Stimulated activated naive CD8-positive, alpha-beta T cell treated with anti-CD3 and anti-CD28 coated beads, Interleukin-15, Interleukin-2, amounts not matched to agents 100 ng/mL and 50 ng/mL, for 24 hours (primary cell): Measurements from ENCODE around the gene RPGRIP1L.

Experiments
- H3K27ac Mint-ChIP-seq: one replicate; pipeline ENCODE4 v1.8.0; 2021; ENCODE audit warnings: mild to moderate bottlenecking, mixed read lengths
- H3K27me3 Mint-ChIP-seq: one replicate; pipeline ENCODE4 v1.8.0; 2021; ENCODE audit warnings: mixed read lengths
- H3K36me3 Mint-ChIP-seq: one replicate; pipeline ENCODE4 v1.8.0; 2021; ENCODE audit warnings: low read depth, mixed read lengths
- H3K4me1 Mint-ChIP-seq: one replicate; pipeline ENCODE4 v1.8.0; 2021; ENCODE audit warnings: low read depth, mixed read lengths
- H3K4me3 Mint-ChIP-seq: one replicate; pipeline ENCODE4 v1.8.0; 2021; ENCODE audit warnings: mild to moderate bottlenecking, mixed read lengths
- H3K9me3 Mint-ChIP-seq: one replicate; pipeline ENCODE4 v1.8.0; 2021; ENCODE audit warnings: mixed read lengths

Gene RPGRIP1L

GRCh38 chr16:53646506-53646905 is 57.2 kb downstream of the RPGRIP1L start:
- no peaks in the 10 kb centered on the region for H3K27me3 Mint-ChIP-seq
- H3K36me3 Mint-ChIP-seq, result peaks cover 50% of the 10 kb centered on the region
- no peak overlapping the region for H3K27ac Mint-ChIP-seq
- no peaks in the 10 kb centered on the region for H3K4me1 Mint-ChIP-seq
- no peak overlapping the region for H3K4me3 Mint-ChIP-seq
- peaks cover 22% of the 10 kb centered on the region for H3K9me3 Mint-ChIP-seq

GRCh38 chr16:53643474-53643873 is 60.2 kb downstream of the RPGRIP1L start:
- Mint-ChIP-seq H3K27me3 (no peaks in the 10 kb centered on the region), H3K9me3 (peaks cover 22% of the 10 kb centered on the region), H3K4me3 (no peak overlapping the region), H3K27ac (no peak overlapping the region), H3K4me1 (no peaks in the 10 kb centered on the region), H3K36me3 (peaks cover 56% of the 10 kb centered on the region)

- Mint-ChIP-seq H3K4me1 (no peaks in the 10 kb centered on the region), H3K9me3 (peaks cover 22% of the 10 kb centered on the region), H3K27ac (no peak overlapping the region)
Measured at GRCh38 chr16:53642094-53642493, 61.6 kb downstream of the RPGRIP1L start.

GRCh38 chr16:53636978-53637377 is 66.7 kb downstream of the RPGRIP1L start:
- no peaks in the 10 kb centered on the region for H3K4me1 Mint-ChIP-seq
- H3K36me3 Mint-ChIP-seq, result peaks cover 31% of the 10 kb centered on the region
- no peaks in the 10 kb centered on the region for H3K27me3 Mint-ChIP-seq
- no peaks in the 10 kb centered on the region for H3K9me3 Mint-ChIP-seq
- no peak overlapping the region for H3K4me3 Mint-ChIP-seq
- no peak overlapping the region for H3K27ac Mint-ChIP-seq

More at GRCh38 chr16:53642094-53642493, 61.6 kb downstream of the RPGRIP1L start:
- Mint-ChIP-seq H3K36me3 (peaks cover 52% of the 10 kb centered on the region), H3K27me3 (no peaks in the 10 kb centered on the region), H3K4me3 (no peak overlapping the region)

GRCh38 chr16:53632526-53632925 is 71.1 kb downstream of the RPGRIP1L start:
- no peak overlapping the region for H3K4me3 Mint-ChIP-seq
- H3K36me3 Mint-ChIP-seq, result peaks cover 26% of the 10 kb centered on the region
- no peaks in the 10 kb centered on the region for H3K9me3 Mint-ChIP-seq
- H3K27ac Mint-ChIP-seq, result no peak overlapping the region
- H3K27me3 Mint-ChIP-seq, result no peaks in the 10 kb centered on the region
- H3K4me1 Mint-ChIP-seq, result no peaks in the 10 kb centered on the region

- Mint-ChIP-seq H3K9me3 (no peaks in the 10 kb centered on the region), H3K4me1 (no peaks in the 10 kb centered on the region), H3K27me3 (no peaks in the 10 kb centered on the region), H3K4me3 (no peak overlapping the region), H3K36me3 (peaks cover 19% of the 10 kb centered on the region), H3K27ac (no peak overlapping the region)
Measured at GRCh38 chr16:53631236-53632025, 72.2 kb downstream of the RPGRIP1L start.

- H3K4me3 Mint-ChIP-seq, result no peak overlapping the region
- H3K4me1 Mint-ChIP-seq, result no peaks in the 10 kb centered on the region
- H3K9me3 Mint-ChIP-seq, result no peaks in the 10 kb centered on the region
- no peaks in the 10 kb centered on the region for H3K27me3 Mint-ChIP-seq
- no peak overlapping the region for H3K27ac Mint-ChIP-seq
- H3K36me3 Mint-ChIP-seq, result peaks cover 13% of the 10 kb centered on the region
Measured at GRCh38 chr16:53629607-53630312, 73.9 kb downstream of the RPGRIP1L start.

- Mint-ChIP-seq H3K36me3 (peaks cover 8% of the 10 kb centered on the region), H3K4me1 (no peaks in the 10 kb centered on the region), H3K27ac (no peak overlapping the region), H3K4me3 (no peak overlapping the region), H3K27me3 (no peaks in the 10 kb centered on the region), H3K9me3 (no peaks in the 10 kb centered on the region)
Measured at GRCh38 chr16:53629151-53629550, 74.5 kb downstream of the RPGRIP1L start.

- H3K4me3 Mint-ChIP-seq, result no peak overlapping the region
- no peaks in the 10 kb centered on the region for H3K27me3 Mint-ChIP-seq
- H3K36me3 Mint-ChIP-seq, result peaks cover 8% of the 10 kb centered on the region
- H3K27ac Mint-ChIP-seq, result no peak overlapping the region
- no peaks in the 10 kb centered on the region for H3K9me3 Mint-ChIP-seq
- no peaks in the 10 kb centered on the region for H3K4me1 Mint-ChIP-seq
Measured at GRCh38 chr16:53626811-53627210, 76.8 kb downstream of the RPGRIP1L start.

- Mint-ChIP-seq H3K27ac (no peak overlapping the region), H3K27me3 (no peaks in the 10 kb centered on the region), H3K36me3 (peaks cover 5% of the 10 kb centered on the region), H3K4me1 (no peaks in the 10 kb centered on the region), H3K4me3 (no peak overlapping the region), H3K9me3 (no peaks in the 10 kb centered on the region)
Measured at GRCh38 chr16:53626161-53626560, 77.5 kb downstream of the RPGRIP1L start.

- Mint-ChIP-seq H3K4me3 (no peak overlapping the region), H3K36me3 (peaks cover 3% of the 10 kb centered on the region), H3K9me3 (no peaks in the 10 kb centered on the region), H3K27ac (no peak overlapping the region), H3K4me1 (no peaks in the 10 kb centered on the region), H3K27me3 (no peaks in the 10 kb centered on the region)
Measured at GRCh38 chr16:53625221-53625620, 78.4 kb downstream of the RPGRIP1L start.

- H3K4me3 Mint-ChIP-seq, result no peak overlapping the region
- no peaks in the 10 kb centered on the region for H3K4me1 Mint-ChIP-seq
- no peaks in the 10 kb centered on the region for H3K27me3 Mint-ChIP-seq
- no peaks in the 10 kb centered on the region for H3K9me3 Mint-ChIP-seq
- peaks cover 15% of the 10 kb centered on the region for H3K36me3 Mint-ChIP-seq
- peak overlapping the region; percentile 22 for H3K27ac Mint-ChIP-seq
Measured at GRCh38 chr16:53622315-53622714, 81.3 kb downstream of the RPGRIP1L start.

GRCh38 chr16:53620476-53620875 is 83.2 kb downstream of the RPGRIP1L start:
- H3K27me3 Mint-ChIP-seq, result no peaks in the 10 kb centered on the region
- no peak overlapping the region for H3K4me3 Mint-ChIP-seq
- no peaks in the 10 kb centered on the region for H3K4me1 Mint-ChIP-seq
- H3K36me3 Mint-ChIP-seq, result peaks cover 13% of the 10 kb centered on the region
- no peaks in the 10 kb centered on the region for H3K9me3 Mint-ChIP-seq
- no peak overlapping the region for H3K27ac Mint-ChIP-seq

- H3K4me1 Mint-ChIP-seq, result no peaks in the 10 kb centered on the region
- H3K36me3 Mint-ChIP-seq, result peaks cover 13% of the 10 kb centered on the region
- H3K9me3 Mint-ChIP-seq, result no peaks in the 10 kb centered on the region
- H3K27ac Mint-ChIP-seq, result no peak overlapping the region
- no peak overlapping the region for H3K4me3 Mint-ChIP-seq
- no peaks in the 10 kb centered on the region for H3K27me3 Mint-ChIP-seq
Measured at GRCh38 chr16:53619235-53619634, 84.4 kb downstream of the RPGRIP1L start.

- no peaks in the 10 kb centered on the region for H3K4me1 Mint-ChIP-seq
- no peaks in the 10 kb centered on the region for H3K27me3 Mint-ChIP-seq
- no peaks in the 10 kb centered on the region for H3K9me3 Mint-ChIP-seq
- H3K36me3 Mint-ChIP-seq, result peaks cover 13% of the 10 kb centered on the region
- no peak overlapping the region for H3K27ac Mint-ChIP-seq
- no peak overlapping the region for H3K4me3 Mint-ChIP-seq
Measured at GRCh38 chr16:53614346-53614745, 89.3 kb downstream of the RPGRIP1L start.
